ENCODE measurements around the gene RBBP5.

The RBBP5 gene

DNA sequence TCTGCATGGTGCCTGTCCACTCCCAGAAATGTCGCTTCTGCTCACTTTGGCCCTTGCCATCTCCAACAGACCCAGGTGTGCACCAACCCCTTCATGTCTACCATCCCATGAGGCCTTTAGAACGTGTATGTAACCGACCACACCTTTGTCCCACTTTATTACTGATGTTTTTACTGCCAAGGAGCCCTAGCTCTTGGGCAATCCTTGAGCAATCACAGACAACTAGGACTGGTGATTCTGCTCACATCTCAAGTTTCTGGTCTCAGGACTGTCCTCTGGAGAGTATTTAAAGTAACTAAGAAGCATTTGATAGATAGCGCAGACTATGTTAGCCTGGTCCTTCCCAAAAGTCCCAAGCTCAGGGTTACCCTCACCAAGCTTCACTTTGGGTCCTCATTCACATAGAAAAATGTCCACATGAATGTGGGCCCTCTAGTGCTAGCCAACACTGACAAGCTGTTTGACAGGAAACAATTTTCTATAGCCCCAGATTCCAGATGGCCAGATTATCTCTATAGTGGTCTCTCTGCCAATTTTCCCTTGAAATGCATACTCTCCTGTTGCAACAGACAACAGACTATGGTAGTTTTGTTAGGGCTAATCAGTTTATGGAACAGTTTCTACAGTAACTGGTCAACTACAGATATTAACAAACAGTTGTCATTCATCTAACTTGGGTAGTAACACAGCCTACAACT lies 30.6 kb downstream of the RBBP5 start:
- H3K4me3 ChIP-seq (replicated peaks; ENCODE audit: low read depth, low read length): no peak overlapping the region
- no peak for DNase-seq (ENCODE audit: extremely low read depth, low read depth)
- TF ChIP-seq, protein P1, sequence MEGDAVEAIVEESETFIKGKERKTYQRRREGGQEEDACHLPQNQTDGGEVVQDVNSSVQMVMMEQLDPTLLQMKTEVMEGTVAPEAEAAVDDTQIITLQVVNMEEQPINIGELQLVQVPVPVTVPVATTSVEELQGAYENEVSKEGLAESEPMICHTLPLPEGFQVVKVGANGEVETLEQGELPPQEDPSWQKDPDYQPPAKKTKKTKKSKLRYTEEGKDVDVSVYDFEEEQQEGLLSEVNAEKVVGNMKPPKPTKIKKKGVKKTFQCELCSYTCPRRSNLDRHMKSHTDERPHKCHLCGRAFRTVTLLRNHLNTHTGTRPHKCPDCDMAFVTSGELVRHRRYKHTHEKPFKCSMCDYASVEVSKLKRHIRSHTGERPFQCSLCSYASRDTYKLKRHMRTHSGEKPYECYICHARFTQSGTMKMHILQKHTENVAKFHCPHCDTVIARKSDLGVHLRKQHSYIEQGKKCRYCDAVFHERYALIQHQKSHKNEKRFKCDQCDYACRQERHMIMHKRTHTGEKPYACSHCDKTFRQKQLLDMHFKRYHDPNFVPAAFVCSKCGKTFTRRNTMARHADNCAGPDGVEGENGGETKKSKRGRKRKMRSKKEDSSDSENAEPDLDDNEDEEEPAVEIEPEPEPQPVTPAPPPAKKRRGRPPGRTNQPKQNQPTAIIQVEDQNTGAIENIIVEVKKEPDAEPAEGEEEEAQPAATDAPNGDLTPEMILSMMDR (IDR thresholded peaks at IDR 0.05; ENCODE audit: low read depth, low read length, missing control alignments): no peak

DNA sequence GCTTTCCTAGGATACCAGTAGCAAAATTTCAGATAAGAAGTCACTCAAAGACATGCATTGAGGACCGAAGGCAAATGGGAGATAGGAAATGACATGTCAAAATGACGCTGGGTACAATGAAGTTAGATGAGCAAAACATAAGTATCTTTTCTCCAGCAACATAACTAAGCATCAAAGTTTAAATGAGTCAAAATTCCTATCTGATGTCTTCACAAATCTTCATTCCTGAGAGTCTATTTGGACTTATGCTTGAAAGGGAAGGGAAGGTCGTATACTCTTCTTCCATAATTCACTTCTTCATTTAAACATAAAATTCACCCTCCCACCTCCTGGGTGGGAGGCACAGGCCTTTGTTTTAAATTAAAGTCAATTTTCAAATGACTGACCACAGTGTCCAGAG lies 33.4 kb downstream of the RBBP5 start:
- no peak overlapping the region for H3K4me3 ChIP-seq (replicated peaks; ENCODE audit: low read depth, low read length)
- no peak for DNase-seq (ENCODE audit: extremely low read depth, low read depth)
- TF ChIP-seq, protein P1 (IDR thresholded peaks at IDR 0.05; ENCODE audit: low read depth, low read length, missing control alignments): no peak

DNA sequence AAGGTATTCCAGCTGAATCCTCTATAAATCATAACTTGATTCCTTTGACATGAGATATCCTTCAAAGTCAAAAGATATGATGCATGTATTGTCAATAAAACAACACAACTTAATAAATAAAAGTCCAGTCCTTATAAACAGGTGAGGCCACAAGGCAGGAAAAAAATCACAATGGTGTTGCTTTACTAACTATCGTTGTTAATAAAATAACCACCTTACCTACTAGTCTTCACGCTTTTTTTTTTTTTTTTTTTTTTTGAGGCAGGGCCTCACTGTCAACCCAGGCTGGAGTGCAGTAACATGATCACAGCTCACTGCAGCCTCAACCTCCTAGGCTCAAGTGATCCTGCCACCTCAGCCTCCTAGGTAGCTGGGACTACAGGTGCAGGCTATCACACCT lies 37.4 kb downstream of the RBBP5 start, which contains the start of gene TMEM81:
TMEM81 (minus strand) TSS at position 101 of the 400 bp plus-strand sequence. CDS start 140 bp downstream, outside the sequence.
- H3K4me3 ChIP-seq (replicated peaks; ENCODE audit: low read depth, low read length): no peak within 1 kb of the TSS
- no peak for DNase-seq (ENCODE audit: extremely low read depth, low read depth)
- TF ChIP-seq, protein P1 (IDR thresholded peaks at IDR 0.05; ENCODE audit: low read depth, low read length, missing control alignments): no peak

DNA sequence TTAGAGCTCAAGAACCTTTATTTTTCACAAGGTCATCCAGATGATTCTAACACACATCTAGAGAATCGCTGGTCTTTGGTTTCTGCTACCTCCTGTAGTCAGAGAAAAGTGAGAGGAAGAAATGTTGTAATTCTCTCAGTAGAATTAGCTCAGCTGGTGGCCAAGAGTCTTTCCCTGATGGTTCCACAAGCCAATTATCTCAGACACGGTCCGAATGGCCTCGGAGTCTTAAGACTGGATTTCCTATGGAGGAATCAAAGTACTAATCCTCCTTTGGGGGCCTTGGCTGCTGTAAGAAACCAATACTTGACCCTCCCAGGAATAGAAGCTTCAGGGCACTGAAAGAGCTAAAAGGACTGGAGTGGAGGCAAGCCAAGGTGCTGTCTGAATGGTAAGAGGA lies 39.3 kb downstream of the RBBP5 start:
- no peak for DNase-seq (ENCODE audit: extremely low read depth, low read depth)
- TF ChIP-seq, protein P1 (IDR thresholded peaks at IDR 0.05; ENCODE audit: low read depth, low read length, missing control alignments): no peak

DNA sequence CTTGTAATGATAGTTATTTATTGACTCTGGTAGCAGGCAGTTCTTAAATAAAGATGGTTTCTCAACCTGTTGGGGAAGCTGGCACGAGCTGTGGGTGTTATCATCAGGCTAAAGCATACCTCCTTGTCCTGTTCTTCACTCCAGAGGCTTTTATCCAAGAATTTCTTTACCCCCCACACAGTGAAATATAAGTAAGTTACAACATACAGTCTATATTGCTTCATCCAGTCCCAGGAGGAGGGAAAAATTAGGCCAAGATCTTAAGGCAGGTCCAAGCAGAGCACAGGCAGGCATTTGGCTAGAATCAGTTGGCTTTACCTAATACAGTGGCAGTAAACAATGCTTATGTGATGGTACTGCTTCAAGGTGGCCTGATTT lies 43.9 kb downstream of the RBBP5 start:
- no peak for DNase-seq (ENCODE audit: extremely low read depth, low read depth)
- no peak overlapping the region for H3K4me3 ChIP-seq (replicated peaks; ENCODE audit: low read depth, low read length)
- TF ChIP-seq, protein P1 (IDR thresholded peaks at IDR 0.05; ENCODE audit: low read depth, low read length, missing control alignments): no peak

More for the DNA sequence above, 39.3 kb downstream of the RBBP5 start:
- H3K4me3 ChIP-seq (replicated peaks; ENCODE audit: low read depth, low read length): no peak overlapping the region

DNA sequence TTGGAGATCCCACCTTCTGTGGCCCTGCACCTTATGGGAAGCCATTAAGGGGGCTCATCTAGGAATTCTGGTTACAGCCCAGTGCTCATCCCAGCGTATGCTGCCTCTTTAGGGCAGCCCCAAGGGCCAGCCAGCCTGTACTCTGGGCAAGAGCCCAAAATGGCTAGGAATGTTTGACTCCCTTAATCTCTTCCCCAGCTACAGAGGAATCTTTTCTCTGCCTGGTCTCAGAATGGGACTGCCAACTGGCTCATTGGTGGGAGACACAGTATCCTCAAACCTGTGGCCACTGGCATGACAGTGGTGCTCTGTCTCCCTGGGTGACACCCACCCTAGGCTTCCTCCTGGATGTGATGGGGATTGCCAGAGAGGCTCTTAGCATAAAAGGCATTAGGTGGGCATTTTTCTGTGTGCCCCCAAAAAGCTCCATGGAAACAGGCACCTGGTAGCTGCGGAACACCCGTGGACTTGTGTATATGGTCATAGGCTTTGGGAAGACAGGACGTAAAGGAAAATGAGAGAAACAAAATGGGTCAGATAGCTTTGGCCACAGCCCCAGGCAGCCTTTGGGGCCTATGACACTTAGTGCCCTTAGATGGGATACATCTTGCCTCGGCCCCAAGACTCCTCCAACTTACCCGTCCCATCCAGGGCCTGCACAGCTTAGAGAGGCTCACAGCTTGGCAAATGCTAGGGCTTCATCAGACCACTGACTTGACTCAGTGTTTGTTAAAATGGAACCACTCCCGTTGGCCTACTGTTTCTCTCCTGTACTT lies 44.4 kb downstream of the RBBP5 start:
- no peak for DNase-seq (ENCODE audit: extremely low read depth, low read depth)
- TF ChIP-seq, protein P1 (IDR thresholded peaks at IDR 0.05; ENCODE audit: low read depth, low read length, missing control alignments): no peak

More for the DNA sequence above, 44.4 kb downstream of the RBBP5 start:
- no peak overlapping the region for H3K4me3 ChIP-seq (replicated peaks; ENCODE audit: low read depth, low read length)

Measured in HFF-Myc (cell line).